GM19099 (cell line): ENCODE data around the gene MAD2L2.

Experiments used
- POLR2A ChIP-seq: IDR thresholded peaks from 3 replicates; pipeline ENCODE4 v1.6.1; 2011; ENCODE audit warnings: low read depth; ENCODE audit not compliant: insufficient read length; ENCODE audit errors: extremely low read depth

MAD2L2 gene

DNA sequence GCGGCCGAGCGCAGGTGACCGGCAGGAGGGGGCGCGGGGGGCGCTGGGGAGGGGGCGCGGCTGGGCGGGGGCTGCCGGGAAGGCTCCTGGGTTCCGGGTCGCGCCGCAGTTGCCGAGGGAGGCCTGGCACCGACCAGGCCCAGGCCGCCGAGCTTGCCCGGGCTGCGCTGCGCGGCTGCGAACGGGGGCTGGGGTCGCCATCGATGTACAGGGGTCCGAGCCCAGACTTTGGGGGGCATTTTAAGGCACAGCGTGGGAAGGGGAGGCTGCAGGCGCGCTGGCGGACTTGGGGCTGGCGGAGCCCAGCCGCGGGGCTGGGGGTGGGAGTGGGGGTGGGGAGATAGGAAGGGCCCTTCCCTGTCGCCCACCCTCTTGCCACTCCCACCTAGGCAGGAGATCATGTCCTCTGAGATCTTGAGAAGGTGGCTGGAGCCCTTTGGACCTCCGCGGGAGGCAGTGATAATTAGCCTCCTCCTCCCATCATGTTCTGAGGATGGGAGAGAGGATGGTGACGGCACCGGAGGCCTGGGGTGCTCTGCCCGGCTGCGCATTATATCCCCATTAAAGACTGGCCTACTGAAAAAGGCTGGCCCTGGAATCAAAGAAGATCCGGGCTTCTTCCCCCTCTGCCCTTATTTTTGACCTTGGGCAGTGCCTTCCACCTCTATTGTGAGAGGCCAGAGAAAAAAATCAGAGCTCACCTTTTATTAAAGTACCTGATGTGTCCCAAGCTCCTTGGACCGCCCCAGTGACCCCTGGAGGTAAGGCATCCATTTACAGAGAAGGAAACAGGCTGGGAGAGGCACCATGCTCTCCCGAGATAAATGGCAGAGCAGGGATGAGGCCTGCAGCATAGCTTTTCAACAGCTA lies 25.8 kb downstream of the MAD2L2 start:
- TF ChIP-seq POLR2A = no peak

DNA sequence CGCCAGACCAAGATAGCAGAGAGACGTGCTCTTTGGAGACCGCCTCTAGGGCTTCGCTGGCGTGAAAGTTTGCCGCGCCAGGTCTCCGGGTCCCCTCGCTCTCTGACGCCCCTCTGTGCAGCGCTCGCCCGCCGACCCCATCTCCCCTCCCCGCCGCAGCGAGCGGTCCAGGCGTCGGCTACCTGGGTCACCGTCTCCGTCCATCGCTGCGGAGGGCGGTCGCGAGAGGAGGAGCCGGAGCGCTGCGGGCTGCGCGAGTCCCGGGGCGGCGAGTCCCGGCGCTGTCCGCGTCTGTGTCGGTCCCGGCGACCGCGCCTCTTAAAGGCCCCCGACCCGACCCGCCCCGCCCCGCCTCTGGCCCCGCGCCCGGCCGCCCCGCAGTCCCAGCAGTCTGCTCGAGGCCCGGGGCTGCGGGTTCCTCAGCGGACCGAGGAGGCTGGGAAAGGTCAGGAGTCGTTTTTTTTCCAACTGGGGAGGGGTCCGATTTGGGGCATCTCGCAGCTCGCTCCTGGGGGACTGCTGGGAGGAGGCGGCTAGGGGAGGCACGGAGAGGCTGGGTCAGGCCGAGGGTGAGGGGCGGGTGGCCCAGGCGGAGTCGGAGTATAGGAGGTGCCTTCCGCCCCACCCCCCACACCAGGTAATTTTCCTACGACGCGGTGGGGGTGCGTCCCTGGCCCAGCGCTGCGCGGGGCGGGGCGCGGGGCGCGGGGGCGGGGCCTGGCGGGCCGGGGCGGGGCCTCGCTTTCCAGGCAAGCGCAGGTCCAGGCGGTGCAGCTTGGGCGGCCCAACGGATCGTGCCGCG lies 26.6 kb downstream of the MAD2L2 start, which contains the start of the genes FBXO2 and FBXO44:
TSS of gene FBXO2 (minus strand) at position 293 of the 802 bp plus-strand sequence. CDS start at position 204, 89 bp downstream.
TSS of gene FBXO44 (plus strand) at position 741 of the 802 bp plus-strand sequence. CDS start 959 bp downstream, outside the sequence.
- TF ChIP-seq POLR2A = peak; percentile 31

DNA sequence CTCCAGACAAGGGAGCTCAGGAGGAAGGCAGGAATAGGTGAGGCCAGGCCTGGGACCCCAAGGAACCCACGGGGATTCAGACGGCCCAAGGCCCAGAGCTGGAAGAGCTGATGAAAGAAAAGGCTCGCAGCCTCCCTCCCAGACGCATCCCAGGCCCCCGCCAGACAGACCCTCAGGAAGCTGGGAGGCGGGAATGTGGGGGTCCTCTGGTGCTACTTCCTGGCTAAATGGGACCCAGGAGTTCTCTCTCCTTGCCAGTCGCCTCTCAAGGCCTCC lies 27.1 kb downstream of the MAD2L2 start:
- TF ChIP-seq POLR2A = no peak

DNA sequence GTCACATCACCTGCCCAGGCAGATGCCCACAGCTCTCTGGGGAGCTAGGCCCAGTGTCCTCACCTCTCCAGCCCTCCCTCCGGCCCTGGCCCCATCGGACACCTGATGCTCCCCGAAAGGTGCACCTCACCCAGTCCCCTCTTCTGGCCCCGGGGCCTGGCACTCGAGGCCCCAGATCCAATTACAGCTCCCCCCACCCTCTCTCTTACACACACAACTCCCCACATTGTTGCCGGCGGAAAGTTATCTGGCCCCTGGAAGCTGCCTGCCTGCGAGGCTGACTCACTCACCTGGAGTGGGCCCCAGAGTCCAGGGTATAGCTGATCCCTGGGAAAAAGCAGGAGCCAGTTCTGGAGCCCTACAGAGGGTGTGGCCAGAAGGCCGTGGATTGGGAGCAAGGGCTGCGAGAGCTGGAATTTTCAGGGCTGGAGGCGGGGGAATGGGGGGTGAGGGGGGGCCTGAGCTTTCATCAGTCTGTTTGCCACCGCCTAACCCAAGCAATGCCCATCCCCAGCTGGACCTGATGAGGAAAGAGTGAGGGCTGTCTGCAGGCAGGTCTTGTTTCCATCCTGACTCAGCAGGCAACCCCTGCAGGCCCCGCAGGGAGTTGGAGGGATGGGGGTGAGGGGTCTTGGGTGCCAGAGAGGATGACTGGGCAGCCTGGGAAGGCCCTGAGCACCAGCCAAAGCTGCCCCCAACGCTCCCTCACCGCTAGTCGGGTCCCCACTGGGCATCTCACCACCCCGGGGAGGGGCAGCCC lies 27.7 kb downstream of the MAD2L2 start:
- no peak for TF ChIP-seq POLR2A

DNA sequence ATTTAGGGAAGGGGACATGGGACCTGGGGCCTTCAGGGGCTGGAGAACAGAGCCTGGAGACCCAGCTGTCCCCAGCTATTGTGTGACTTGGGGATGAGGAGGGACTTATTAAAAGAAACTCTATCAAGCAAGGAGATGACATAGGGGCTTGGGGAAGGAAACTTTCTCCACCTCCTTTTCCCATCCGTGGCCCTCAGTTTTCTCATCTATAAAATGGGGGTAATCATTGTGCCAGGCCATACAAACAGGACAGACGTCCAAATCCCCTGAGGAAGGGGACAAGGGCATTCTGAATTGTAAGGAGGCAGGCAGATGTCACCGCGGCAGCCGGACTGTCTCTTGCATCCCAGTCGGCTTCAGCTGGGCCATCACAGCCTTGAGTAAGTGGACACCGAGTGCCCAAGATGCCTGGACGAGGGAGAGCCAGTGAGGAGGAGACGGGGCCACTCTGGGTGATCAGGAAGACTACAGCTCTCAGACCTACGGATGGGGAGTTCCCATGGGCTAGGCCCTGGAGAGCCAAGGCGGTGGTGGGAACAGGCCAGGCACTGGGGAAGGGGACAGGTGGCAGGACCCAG lies 28.7 kb downstream of the MAD2L2 start:
- TF ChIP-seq POLR2A = no peak

DNA sequence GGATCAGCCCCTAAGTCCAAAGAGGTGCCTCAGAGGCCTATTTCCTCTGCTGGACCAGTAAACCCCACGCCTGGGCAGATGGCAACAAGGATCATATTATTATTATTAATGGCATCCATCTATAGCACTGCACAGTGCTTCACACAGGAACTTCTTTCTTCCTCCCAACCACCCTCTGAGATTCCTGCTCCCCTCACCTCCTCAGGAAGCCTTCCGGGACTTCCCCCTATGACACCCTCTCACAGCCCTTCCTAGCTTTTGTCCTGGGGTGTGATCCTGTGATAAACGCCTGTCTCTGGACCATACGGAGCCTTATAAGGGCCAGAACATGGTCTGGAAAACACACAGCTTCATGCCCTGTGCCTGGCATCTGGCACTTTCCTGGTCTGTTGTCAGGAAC lies 29.9 kb downstream of the MAD2L2 start:
- no peak for TF ChIP-seq POLR2A

DNA sequence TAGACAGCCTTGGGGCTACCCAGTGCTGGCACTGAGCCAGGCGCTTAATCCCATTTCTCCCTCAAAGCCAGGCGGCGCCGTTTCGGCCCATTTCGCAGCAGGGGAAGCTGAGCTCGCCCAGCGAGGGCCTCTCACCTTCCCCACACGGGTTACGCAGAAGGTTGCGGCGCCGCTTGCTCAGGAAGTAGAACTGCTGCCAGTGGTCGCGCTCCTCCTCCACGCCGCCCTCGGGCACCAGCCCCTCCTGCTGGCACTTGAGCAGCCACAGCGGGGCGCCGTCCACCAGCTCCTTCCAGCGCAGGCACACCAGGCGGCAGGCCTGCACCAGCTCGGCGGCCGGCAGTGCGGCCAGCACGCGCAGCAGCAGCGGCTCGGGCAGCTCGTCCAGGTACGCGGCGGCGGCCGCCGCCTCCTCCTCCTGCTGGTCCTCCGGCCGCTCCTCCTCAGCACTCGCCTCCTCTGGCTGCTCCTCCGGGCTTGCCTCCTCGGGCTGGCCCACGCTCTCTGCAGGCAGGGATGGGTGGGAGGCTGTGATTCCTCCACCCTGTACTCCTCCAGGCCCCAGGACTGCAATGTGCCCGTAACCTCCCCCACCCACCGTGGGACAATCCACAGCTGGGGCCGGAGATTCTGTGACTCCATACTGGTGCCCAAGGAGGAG lies 30.5 kb downstream of the MAD2L2 start:
- TF ChIP-seq POLR2A = no peak

DNA sequence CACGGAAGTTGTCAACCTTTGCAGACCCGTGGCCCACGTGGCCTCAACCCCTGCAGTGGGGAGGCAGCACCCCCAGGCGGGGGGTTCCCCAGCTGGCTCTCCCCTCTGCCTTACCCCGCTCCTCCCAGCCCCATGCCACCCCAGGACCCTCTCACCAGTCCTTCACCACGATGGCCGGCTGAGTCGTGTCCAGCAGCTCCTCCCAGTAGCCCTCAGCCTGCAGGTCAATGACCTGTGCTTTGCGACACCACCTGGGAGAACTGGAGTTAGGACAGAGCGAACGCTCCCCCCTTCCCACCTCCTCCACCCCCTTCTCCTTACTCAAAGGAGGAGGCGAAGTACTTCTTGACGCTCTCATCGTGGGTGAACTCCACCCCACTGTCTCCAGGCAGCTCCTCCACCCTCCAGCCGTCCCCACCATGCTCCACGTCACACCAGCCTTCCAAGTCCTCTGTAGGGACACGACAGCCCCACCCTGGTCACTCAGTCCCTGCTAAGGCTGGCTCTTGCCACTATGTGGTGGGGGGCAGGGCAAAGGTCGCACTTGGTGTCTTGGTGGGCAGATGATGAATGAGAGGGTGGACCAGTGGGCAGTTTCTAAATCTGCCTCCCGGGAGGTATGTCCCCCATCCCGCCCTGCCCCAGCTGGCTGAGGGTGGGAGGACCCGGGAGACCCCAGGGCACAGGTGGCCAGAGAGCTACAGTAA lies 31.2 kb downstream of the MAD2L2 start:
- TF ChIP-seq POLR2A = no peak

DNA sequence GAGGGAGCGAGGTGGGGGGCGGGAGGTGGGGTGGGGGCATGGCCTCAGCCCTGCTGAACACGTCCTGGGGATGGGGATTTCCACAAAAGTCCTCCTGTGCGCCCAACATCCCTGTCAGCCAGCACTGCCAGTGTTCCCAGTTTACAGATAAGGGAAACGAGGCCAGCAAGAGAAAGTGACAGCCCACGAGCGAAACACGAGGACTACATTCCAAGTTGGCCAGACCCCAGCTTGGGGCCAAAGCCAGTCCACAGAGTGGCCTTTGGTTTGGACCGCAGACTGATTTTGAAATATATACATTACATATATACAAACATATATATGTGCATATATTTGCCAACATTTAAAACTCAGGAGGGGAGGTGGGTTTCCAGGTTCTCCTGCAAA lies 31.7 kb downstream of the MAD2L2 start:
- TF ChIP-seq POLR2A = no peak

DNA sequence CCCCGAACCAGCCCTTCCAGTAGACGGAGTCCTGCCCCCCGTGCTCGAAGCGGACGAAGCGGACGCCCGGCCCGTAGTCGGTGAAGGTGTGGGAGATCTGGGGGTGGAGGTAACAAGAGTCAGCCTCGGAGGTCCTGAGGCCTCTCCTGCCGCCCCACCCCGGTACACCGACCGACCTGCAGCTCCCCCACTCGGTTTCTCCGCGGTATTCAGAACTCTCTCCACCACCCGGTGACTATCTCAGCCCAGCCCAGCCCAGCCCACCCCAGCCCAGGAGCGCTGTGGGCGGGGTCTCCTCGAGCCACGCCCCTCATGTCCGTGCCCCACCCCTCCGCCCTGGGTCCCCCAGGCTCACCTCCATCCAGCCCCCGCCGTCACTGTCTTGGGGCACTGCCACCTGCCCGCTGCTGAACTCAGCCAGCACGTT lies 32.2 kb downstream of the MAD2L2 start:
- no peak for TF ChIP-seq POLR2A

DNA sequence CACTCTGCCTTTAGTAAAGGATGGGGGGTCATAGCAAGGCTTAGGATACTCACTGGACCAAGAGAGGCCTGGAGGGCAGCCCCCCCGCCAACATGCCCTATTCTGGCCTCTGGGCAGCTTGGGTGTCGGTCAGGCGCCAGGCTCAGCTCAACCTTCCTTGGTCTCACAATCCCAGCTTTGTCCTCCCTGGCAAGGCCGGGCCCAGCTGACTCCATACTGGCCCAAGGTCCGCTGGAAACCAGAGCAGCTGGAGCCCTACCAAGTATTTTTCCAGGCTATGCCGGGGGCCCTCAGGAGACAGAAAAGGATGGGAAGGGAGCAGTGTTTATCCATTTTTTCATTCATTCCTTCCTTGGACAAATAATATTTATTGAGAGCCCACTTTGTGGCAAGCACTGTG lies 32.9 kb downstream of the MAD2L2 start:
- no peak for TF ChIP-seq POLR2A

DNA sequence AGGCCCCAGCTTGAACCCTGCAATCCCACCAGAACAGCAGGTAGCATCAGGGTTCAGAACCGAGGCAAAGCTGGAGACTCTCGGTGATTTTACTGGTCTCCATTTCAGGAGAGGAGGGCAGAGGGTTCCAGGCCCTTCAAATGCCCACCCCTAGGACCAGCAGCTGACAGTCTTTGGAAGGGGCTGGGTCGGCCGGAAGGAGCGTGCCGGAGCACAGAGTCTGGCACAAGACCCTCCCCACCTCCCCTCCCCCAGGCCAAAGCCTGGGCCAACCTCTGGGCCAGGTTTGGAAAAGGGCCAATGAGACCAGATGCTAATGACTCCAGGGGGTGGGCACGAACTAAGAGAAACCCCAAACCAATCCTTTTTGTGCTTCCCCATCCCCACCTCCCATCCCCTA lies 33.6 kb downstream of the MAD2L2 start:
- no peak for TF ChIP-seq POLR2A

DNA sequence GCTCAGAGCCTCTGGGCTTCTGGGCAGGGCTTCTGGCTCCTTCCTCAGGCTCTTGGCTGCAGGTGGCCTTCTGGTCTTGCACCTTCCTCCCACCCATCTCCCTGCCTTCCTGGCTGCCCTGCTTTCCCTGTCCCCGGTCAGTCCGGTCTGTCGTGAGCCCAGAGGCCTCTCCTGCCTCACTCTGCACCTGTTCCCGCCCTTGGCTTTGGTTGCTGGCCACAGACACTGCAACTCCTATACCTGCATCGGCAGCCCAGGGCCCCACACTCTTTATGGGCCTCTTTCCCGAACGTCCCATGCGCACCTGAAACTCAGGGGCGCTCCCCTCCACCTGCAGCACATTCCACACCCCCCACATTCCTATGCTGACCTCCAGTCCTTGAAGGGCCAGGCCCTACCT lies 34.6 kb downstream of the MAD2L2 start:
- no peak for TF ChIP-seq POLR2A
